Smooth muscle cell (in vitro differentiated cells): Measurements from ENCODE around the gene GSG1L2. TPM values are rescaled to one million over a fixed set of nuclear protein-coding genes. Genes with fewer than 3 reads are reported as not detected.

Source experiments
- DNase-seq: peaks from one replicate; lab custom pipeline; 2025; ENCODE audit not compliant: unreplicated experiment; lab: John Stamatoyannopoulos, UW
- H2AFZ ChIP-seq: fragments of 200-600 bp; sonication (generic); 2 replicates; pipeline ENCODE4 v1.6.0; 2016; ENCODE audit warnings: antibody characterized with exemption, low read depth, mild to moderate bottlenecking
- H3F3A ChIP-seq: fragments of 200-600 bp; sonication (generic); 2 replicates; pipeline ENCODE4 v1.6.0; 2017; ENCODE audit warnings: antibody characterized with exemption, low read depth
- H3K27ac ChIP-seq: fragments of 200-600 bp; sonication (generic); 2 replicates; pipeline ENCODE4 v1.5.1; 2016; ENCODE audit warnings: low read depth, mild to moderate bottlenecking
- H3K27me3 ChIP-seq: fragments of 200-600 bp; sonication (generic); 2 replicates; pipeline ENCODE4 v1.6.1; 2016; ENCODE audit warnings: low read depth, mild to moderate bottlenecking
- H3K36me3 ChIP-seq: fragments of 200-600 bp; sonication (generic); 2 replicates; pipeline ENCODE4 v1.5.1; 2016; ENCODE audit warnings: low read depth
- H3K4me1 ChIP-seq: fragments of 200-600 bp; sonication (generic); 2 replicates; pipeline ENCODE4 v1.5.1; 2016; ENCODE audit warnings: low read depth
- H3K4me2 ChIP-seq: fragments of 200-600 bp; sonication (generic); 2 replicates; pipeline ENCODE4 v1.6.0; 2016; ENCODE audit warnings: mild to moderate bottlenecking
- H3K4me3 ChIP-seq: fragments of 200-600 bp; sonication (generic); 2 replicates; pipeline ENCODE4 v1.5.1; 2016; ENCODE audit warnings: mild to moderate bottlenecking
- H3K79me2 ChIP-seq: fragments of 200-600 bp; sonication (generic); 2 replicates; pipeline ENCODE4 v1.6.0; 2016; ENCODE audit warnings: low read depth, mild to moderate bottlenecking
- H3K9ac ChIP-seq: fragments of 200-600 bp; sonication (generic); 2 replicates; pipeline ENCODE4 v1.6.0; 2016; ENCODE audit warnings: low read depth
- H3K9me3 ChIP-seq: fragments of 200-600 bp; sonication (generic); replicated peaks from 2 replicates; pipeline ENCODE4 v1.5.1; 2016; ENCODE audit warnings: low read depth
- H4K20me1 ChIP-seq: fragments of 200-600 bp; sonication (generic); 2 replicates; pipeline ENCODE4 v1.6.0; 2016; ENCODE audit warnings: low read depth
- WGBS: methylation state at CpG from one replicate; pipeline ENCODE4 v1.1.7; 2016; ENCODE audit warnings: low lambda C conversion rate; 5-methylcytosine and 5-hydroxymethylcytosine counted together
- polyA plus RNA-seq: library from polyadenylated mRNA; unstranded; fragments of >200 nt; fragmentation: Nextera tagmentation; extraction: Ambion mirVana; gene quantifications from 2 replicates; pipeline ENCODE4 v1.2.1, GENCODE V29; 2016
- total RNA-seq: library from RNA; depleted of rRNA; stranded (reverse); fragments of >200 nt; gene quantifications from 2 replicates; pipeline ENCODE4 v1.2.3, GENCODE V29; 2014
- TF ChIP-seq, protein P1 (sequence below): fragments of 200-600 bp; sonication (generic); IDR thresholded peaks from 2 replicates; pipeline ENCODE4 v1.5.1; 2017; ENCODE audit warnings: borderline replicate concordance, mild to moderate bottlenecking, antibody characterized with exemption; ENCODE audit not compliant: insufficient read depth, poor library complexity, severe bottlenecking

Gene GSG1L2
- total and polyA plus RNA-seq, 2 experiments from 2014 or later: not detected

DNA sequence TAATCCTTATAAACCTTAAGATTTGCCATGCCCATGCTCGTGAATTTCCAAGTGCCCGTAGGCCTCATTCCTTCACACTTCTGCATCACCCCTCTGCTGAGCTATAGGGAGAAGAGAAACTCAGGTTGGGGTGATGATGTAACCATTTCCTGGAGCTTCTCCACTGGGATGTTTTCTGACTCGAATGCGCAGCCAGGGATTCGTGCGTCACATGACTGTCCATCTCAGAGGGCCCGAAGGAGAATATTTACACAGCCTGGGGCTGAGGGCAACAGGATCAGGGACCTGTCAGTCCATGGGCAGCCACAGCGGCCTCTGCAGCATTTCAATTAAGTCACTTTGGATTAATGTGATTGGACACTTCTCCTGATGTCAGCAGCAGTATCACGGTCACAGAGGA, 8.7 kb downstream of the GSG1L2 start:
- no peaks in the 10 kb centered on the region for H3K36me3 ChIP-seq
- H4K20me1 ChIP-seq: no peaks in the 10 kb centered on the region
- H3K27ac ChIP-seq: no peak overlapping the region
- H3K79me2 ChIP-seq: no peaks in the 10 kb centered on the region
- H3K4me3 ChIP-seq: no peak overlapping the region
- H2AFZ ChIP-seq: no peak overlapping the region
- no peaks in the 10 kb centered on the region for H3K27me3 ChIP-seq
- TF ChIP-seq, protein P1, sequence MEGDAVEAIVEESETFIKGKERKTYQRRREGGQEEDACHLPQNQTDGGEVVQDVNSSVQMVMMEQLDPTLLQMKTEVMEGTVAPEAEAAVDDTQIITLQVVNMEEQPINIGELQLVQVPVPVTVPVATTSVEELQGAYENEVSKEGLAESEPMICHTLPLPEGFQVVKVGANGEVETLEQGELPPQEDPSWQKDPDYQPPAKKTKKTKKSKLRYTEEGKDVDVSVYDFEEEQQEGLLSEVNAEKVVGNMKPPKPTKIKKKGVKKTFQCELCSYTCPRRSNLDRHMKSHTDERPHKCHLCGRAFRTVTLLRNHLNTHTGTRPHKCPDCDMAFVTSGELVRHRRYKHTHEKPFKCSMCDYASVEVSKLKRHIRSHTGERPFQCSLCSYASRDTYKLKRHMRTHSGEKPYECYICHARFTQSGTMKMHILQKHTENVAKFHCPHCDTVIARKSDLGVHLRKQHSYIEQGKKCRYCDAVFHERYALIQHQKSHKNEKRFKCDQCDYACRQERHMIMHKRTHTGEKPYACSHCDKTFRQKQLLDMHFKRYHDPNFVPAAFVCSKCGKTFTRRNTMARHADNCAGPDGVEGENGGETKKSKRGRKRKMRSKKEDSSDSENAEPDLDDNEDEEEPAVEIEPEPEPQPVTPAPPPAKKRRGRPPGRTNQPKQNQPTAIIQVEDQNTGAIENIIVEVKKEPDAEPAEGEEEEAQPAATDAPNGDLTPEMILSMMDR: no peak
- H3K9ac ChIP-seq: no peak overlapping the region
- no peak for DNase-seq
- no peaks in the 10 kb centered on the region for H3K9me3 ChIP-seq
- H3K4me1 ChIP-seq: no peaks in the 10 kb centered on the region
- H3K4me2 ChIP-seq: no peak overlapping the region
- H3F3A ChIP-seq: no peaks in the 10 kb centered on the region
- 89% methylated on average over 9 of the region's 9 CpGs for WGBS

DNA sequence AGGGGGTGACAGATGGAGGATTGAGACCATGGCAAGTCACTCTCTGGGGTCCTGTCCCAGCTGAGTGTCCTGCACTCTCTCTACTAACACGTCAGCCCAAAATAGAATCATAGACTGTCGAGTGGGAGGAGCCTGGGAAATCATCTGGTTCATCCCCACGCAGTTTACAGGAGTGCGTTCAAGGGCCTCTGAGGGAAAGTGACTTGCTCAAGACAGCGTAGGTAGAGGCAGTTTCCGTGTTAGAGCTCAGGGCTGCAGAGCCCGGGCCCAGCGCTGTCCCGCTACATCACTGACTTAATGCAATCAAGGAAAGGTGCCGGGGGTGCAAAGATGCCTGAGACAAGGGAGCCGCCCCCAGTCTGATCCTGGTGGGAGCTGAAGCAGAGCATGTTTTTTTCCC, 10.3 kb downstream of the GSG1L2 start:
- TF ChIP-seq, protein P1: no peak
- Histone ChIP-seq H3K9ac (no peak overlapping the region), H3F3A (no peaks in the 10 kb centered on the region)

DNA sequence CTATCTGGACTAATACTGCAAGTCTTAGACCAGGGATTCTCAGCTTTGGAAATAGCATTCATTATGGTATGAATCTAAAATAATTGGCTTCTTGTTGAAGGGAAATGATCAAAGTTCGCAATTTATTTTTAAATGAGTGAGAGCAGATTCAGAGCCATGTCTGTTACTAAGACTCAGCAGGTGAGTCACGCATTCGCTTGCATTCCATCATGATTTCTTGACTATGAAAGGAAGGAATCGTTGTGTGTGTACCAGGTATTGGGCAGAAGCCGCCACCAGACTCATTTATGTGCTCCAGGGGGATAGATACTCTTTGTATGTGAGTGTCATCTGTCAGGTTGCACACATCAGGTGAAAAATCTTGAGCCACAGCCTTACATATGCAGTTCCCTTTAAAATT, 10.8 kb downstream of the GSG1L2 start:
- TF ChIP-seq, protein P1: no peak
- H3K4me1 ChIP-seq: no peaks in the 10 kb centered on the region
- DNase-seq: no peak

More for the DNA sequence above, 10.3 kb downstream of the GSG1L2 start:
- Histone ChIP-seq H3K79me2 (no peaks in the 10 kb centered on the region), H3K4me3 (no peak overlapping the region), H3K27me3 (peaks cover 4% of the 10 kb centered on the region), H4K20me1 (no peaks in the 10 kb centered on the region), H3K4me1 (no peaks in the 10 kb centered on the region), H3K4me2 (no peak overlapping the region), H3K9me3 (no peaks in the 10 kb centered on the region), H3K36me3 (no peaks in the 10 kb centered on the region), H3K27ac (no peak overlapping the region), H2AFZ (no peak overlapping the region)
- 64% methylated on average over 11 of the region's 11 CpGs for WGBS
- DNase-seq: no peak

More for the DNA sequence above, 10.8 kb downstream of the GSG1L2 start:
- H3K9ac ChIP-seq: no peak overlapping the region
- peaks cover 5% of the 10 kb centered on the region for H3K27me3 ChIP-seq
- no peak overlapping the region for H3K4me3 ChIP-seq
- no peak overlapping the region for H3K27ac ChIP-seq
- H3K79me2 ChIP-seq: no peaks in the 10 kb centered on the region
- no peak overlapping the region for H2AFZ ChIP-seq
- no peak overlapping the region for H3K4me2 ChIP-seq
- H3K9me3 ChIP-seq: no peaks in the 10 kb centered on the region
- H4K20me1 ChIP-seq: no peaks in the 10 kb centered on the region
- no peaks in the 10 kb centered on the region for H3K36me3 ChIP-seq
- H3F3A ChIP-seq: no peaks in the 10 kb centered on the region
- 84% methylated on average over 5 of the region's 5 CpGs for WGBS
